ENCODE results near the gene WDFY2.

GRCh38 chr13:51687947-51688714 lies 103.9 kb downstream of the WDFY2 start:
- TF ChIP-seq POLR2A (IDR thresholded peaks at IDR 0.05; ENCODE audit: low read depth, low read length) (no peak), USF2 (IDR thresholded peaks at IDR 0.05; ENCODE audit: borderline replicate concordance, low read depth, low read length) (no peak), CTCF (IDR thresholded peaks at IDR 0.05 in 2 of 3, conservative IDR thresholded peaks at IDR 0.05 in 1 of 3; ENCODE audit: control insufficient read depth in 2 of 3, extremely low read depth in 1 of 3, insufficient read depth in 1 of 3, low read depth in 3 of 3, low read length in 3 of 3) (no peak), POLR2AphosphoS5 (IDR thresholded peaks at IDR 0.05; ENCODE audit: low read length) (no peak), BRCA1 (IDR thresholded peaks at IDR 0.05; ENCODE audit: low read depth, low read length) (no peak), REST (IDR thresholded peaks at IDR 0.05; ENCODE audit: low read depth, low read length) (no peak), YY1 (IDR thresholded peaks at IDR 0.05; ENCODE audit: low read depth, low read length) (no peak), MYC (IDR thresholded peaks at IDR 0.05; ENCODE audit: insufficient read depth, insufficient read length, insufficient replicate concordance, low read length, severe bottlenecking) (no peak)

Data from GM12878 (cell line).